Measurements from ENCODE around the gene CMTM4.

The CMTM4 gene

DNA sequence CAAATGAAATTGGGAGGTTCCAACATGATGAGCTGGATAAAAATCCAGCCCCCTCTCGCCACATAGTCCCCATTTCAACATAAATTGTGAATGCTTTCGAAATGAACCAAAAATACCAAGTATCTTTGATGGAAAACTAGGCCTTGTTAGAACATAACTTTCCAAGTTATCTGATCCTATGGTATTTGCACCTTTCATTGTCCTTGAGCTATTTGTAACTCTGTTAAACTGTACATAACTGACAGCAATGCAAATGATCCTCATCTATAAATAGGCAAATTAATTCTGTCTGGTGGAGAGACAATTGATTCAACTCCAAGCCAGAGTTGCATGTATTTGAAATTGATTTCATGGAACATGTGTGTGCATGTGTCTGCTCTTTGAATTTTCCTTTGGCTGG lies 18.2 kb downstream of the CMTM4 start:
- TF ChIP-seq, protein P1, sequence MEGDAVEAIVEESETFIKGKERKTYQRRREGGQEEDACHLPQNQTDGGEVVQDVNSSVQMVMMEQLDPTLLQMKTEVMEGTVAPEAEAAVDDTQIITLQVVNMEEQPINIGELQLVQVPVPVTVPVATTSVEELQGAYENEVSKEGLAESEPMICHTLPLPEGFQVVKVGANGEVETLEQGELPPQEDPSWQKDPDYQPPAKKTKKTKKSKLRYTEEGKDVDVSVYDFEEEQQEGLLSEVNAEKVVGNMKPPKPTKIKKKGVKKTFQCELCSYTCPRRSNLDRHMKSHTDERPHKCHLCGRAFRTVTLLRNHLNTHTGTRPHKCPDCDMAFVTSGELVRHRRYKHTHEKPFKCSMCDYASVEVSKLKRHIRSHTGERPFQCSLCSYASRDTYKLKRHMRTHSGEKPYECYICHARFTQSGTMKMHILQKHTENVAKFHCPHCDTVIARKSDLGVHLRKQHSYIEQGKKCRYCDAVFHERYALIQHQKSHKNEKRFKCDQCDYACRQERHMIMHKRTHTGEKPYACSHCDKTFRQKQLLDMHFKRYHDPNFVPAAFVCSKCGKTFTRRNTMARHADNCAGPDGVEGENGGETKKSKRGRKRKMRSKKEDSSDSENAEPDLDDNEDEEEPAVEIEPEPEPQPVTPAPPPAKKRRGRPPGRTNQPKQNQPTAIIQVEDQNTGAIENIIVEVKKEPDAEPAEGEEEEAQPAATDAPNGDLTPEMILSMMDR (IDR thresholded peaks at IDR 0.05; ENCODE audit: insufficient read depth, low read length, poor library complexity, severe bottlenecking) = no peak

DNA sequence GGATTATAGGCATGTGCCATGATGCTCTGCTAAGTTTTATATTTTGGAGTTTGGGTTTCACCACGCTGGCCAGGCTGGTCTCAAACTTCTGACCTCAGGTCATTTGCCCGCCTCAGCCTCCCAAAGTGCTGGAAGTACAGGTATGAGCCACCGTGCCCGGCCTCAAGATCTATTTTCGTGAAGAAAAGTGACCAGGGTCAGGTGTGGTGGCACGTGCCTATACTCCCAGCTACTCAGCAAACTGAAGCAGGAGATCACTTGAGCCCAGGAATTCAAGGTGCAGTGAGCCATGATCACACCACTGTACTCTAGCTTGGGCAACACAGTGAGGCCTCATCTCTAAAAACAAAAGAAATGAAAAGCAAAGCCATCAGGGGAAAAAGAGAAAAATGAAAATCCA lies 18.7 kb downstream of the CMTM4 start:
- TF ChIP-seq, protein P1 (IDR thresholded peaks at IDR 0.05; ENCODE audit: insufficient read depth, low read length, poor library complexity, severe bottlenecking) = no peak
- no peaks in the 10 kb centered on the region; the same call in 1 of the 2 replicates for H3K27me3 ChIP-seq (replicated peaks; ENCODE audit: control insufficient read depth, insufficient read depth, low read length)
- DNase-seq (ENCODE audit: extremely low read depth, insufficient read length) = no peak
- H3K36me3 ChIP-seq (ENCODE audit: control insufficient read depth, insufficient read depth, low read length) = no peaks in the 10 kb centered on the region
- no peak overlapping the region for H3K4me3 ChIP-seq (replicated peaks; ENCODE audit: low read depth, low read length)

More for the DNA sequence above, 18.2 kb downstream of the CMTM4 start:
- no peak for DNase-seq (ENCODE audit: extremely low read depth, insufficient read length)
- Histone ChIP-seq H3K36me3 (ENCODE audit: control insufficient read depth, insufficient read depth, low read length) (no peaks in the 10 kb centered on the region), H3K4me3 (replicated peaks; ENCODE audit: low read depth, low read length) (no peak overlapping the region), H3K27me3 (replicated peaks; ENCODE audit: control insufficient read depth, insufficient read depth, low read length) (no peaks in the 10 kb centered on the region; the same call in 1 of the 2 replicates)

DNA sequence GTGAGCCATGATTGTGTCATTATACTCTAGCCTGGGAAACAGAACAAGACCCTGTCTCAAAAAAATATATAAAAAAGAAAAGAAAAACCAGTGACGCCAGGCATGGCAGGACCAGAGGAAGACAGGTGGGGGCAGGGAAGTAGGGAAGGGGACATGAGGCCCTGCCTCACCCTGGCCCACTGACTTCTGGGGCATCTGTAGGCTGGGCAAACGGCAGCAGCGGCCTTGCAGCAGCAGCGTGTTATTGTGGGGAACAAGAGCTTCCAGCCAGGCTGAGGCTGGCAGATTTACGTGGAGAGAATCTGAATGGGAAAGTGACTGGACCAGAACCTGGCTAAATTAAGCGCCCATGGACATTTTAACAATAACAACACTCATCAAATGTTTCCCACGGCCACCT lies 19.4 kb downstream of the CMTM4 start:
- Histone ChIP-seq H3K4me3 (replicated peaks; ENCODE audit: low read depth, low read length) (no peak overlapping the region), H3K27me3 (replicated peaks; ENCODE audit: control insufficient read depth, insufficient read depth, low read length) (no peaks in the 10 kb centered on the region; the same call in 1 of the 2 replicates), H3K36me3 (ENCODE audit: control insufficient read depth, insufficient read depth, low read length) (no peaks in the 10 kb centered on the region)
- no peak for DNase-seq (ENCODE audit: extremely low read depth, insufficient read length)
- TF ChIP-seq, protein P1 (IDR thresholded peaks at IDR 0.05; ENCODE audit: insufficient read depth, low read length, poor library complexity, severe bottlenecking) = no peak

DNA sequence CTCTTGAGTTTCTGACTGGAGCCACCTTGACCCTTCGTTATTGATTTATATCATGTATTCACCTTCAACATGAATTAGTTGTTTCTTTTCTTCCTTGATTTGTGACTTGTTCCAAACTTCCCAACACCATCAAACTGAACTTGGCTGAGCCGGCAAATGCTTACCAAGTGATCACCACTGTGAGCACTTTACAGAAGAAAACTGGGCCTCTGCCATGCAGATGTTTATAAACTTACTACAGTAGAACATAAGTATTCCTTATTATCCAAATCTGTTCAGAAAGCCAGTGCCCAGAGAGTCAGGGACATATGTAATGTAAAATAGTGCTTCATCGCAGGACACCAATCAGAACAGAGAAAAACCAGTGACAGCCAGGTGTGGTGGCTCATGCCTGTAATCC lies 19.9 kb downstream of the CMTM4 start:
- no peak for DNase-seq (ENCODE audit: extremely low read depth, insufficient read length)
- TF ChIP-seq, protein P1 (IDR thresholded peaks at IDR 0.05; ENCODE audit: insufficient read depth, low read length, poor library complexity, severe bottlenecking) = no peak
- H3K36me3 ChIP-seq (ENCODE audit: control insufficient read depth, insufficient read depth, low read length) = no peaks in the 10 kb centered on the region
- no peaks in the 10 kb centered on the region for H3K27me3 ChIP-seq (replicated peaks; ENCODE audit: control insufficient read depth, insufficient read depth, low read length)
- no peak overlapping the region for H3K4me3 ChIP-seq (replicated peaks; ENCODE audit: low read depth, low read length)

DNA sequence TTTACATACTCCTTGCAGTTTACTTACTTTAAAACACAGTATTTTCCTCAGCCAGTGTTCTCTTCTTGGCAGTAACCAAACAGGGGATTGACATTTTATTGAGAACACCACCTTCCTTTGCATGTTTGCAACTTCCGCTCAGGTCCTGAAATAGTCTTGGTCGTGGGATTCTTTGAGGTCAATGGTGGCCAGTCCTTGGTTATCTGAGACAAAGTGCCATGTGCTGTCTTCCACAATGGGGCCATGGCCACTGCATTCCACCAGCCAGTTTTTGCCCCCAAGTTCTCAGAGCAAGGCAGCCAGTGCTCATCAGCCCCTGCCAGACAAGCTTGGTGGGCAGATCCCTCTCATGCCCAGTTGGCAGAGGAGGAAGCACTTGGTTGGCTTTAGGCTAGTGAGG lies 22.9 kb downstream of the CMTM4 start:
- no peak for DNase-seq (ENCODE audit: extremely low read depth, insufficient read length)
- TF ChIP-seq, protein P1 (IDR thresholded peaks at IDR 0.05; ENCODE audit: insufficient read depth, low read length, poor library complexity, severe bottlenecking) = no peak
- Histone ChIP-seq H3K36me3 (ENCODE audit: control insufficient read depth, insufficient read depth, low read length) (no peaks in the 10 kb centered on the region), H3K4me3 (replicated peaks; ENCODE audit: low read depth, low read length) (no peak overlapping the region), H3K27me3 (replicated peaks; ENCODE audit: control insufficient read depth, insufficient read depth, low read length) (no peaks in the 10 kb centered on the region; the same call in 1 of the 2 replicates)

Measured in GM06990 (cell line).